SJSA1 (cell line): ENCODE data around the gene PTCH1. TPM values are rescaled to one million over a fixed set of nuclear protein-coding genes. Genes with fewer than 3 reads are reported as not detected.

Experiments
- DNase-seq, 2 experiments: peaks; one replicate each; pipeline ENCODE4 v3.0.0-alpha.2; 2015 to 2020; ENCODE audit warnings: low spot score in 2 of 2, low read depth in 1 of 2
- H3K27ac ChIP-seq: fragments of 250-450 bp; sonication (Bioruptor Pico); 2 replicates; pipeline ENCODE4 v1.5.1; 2020; ENCODE audit warnings: mild to moderate bottlenecking, moderate library complexity
- H3K27me3 ChIP-seq: fragments of 250-450 bp; sonication (Bioruptor Pico); replicated peaks from 2 replicates; pipeline ENCODE4 v1.5.1; 2020; ENCODE audit warnings: mild to moderate bottlenecking, moderate library complexity
- H3K36me3 ChIP-seq: fragments of 250-450 bp; sonication (Bioruptor Pico); 2 replicates; pipeline ENCODE4 v1.5.1; 2020; ENCODE audit warnings: mild to moderate bottlenecking
- H3K4me1 ChIP-seq: fragments of 250-450 bp; sonication (Bioruptor Pico); replicated peaks from 2 replicates; pipeline ENCODE4 v1.6.1; 2021; ENCODE audit warnings: mild to moderate bottlenecking
- H3K4me3 ChIP-seq: fragments of 250-450 bp; sonication (Bioruptor Pico); 2 replicates; pipeline ENCODE4 v1.5.1; 2020; ENCODE audit warnings: mild to moderate bottlenecking
- H3K9me3 ChIP-seq: fragments of 250-450 bp; sonication (Bioruptor Pico); replicated peaks from 2 replicates; pipeline ENCODE4 v1.5.1; 2020; ENCODE audit warnings: mild to moderate bottlenecking
- total RNA-seq: library from RNA; depleted of rRNA; stranded (reverse); fragments of >200 nt; shearing (Covaris generic); gene quantifications from 2 replicates; pipeline ENCODE4 v1.2.3, GENCODE V29; 2014

PTCH1 gene
- total RNA-seq, 1 experiment from 2014 or later = 56.4 TPM

- DNase-seq = peak; percentile 98 to 99
- Histone ChIP-seq H3K4me3 (peak overlapping the region; percentile 76), H3K27ac (peak overlapping the region; percentile 92), H3K4me1 (peaks cover 41% of the 10 kb centered on the region), H3K9me3 (no peaks in the 10 kb centered on the region), H3K27me3 (no peaks in the 10 kb centered on the region), H3K36me3 (peaks cover 67% of the 10 kb centered on the region)
Observed at GRCh38 chr9:95508968-95509850, 7.6 kb downstream of the PTCH1 start.

GRCh38 chr9:95508242-95508967, 8.4 kb downstream of the PTCH1 start:
- H3K4me1 ChIP-seq = peaks cover 37% of the 10 kb centered on the region
- no peaks in the 10 kb centered on the region for H3K9me3 ChIP-seq
- peak overlapping the region; percentile 70 for H3K4me3 ChIP-seq
- H3K27me3 ChIP-seq = no peaks in the 10 kb centered on the region
- no peak for DNase-seq
- H3K36me3 ChIP-seq = peaks cover 66% of the 10 kb centered on the region
- peak overlapping the region; percentile 90 for H3K27ac ChIP-seq

GRCh38 chr9:95507464-95508241, 9.1 kb downstream of the PTCH1 start:
- H3K27me3 ChIP-seq = no peaks in the 10 kb centered on the region
- peaks cover 66% of the 10 kb centered on the region for H3K36me3 ChIP-seq
- H3K9me3 ChIP-seq = no peaks in the 10 kb centered on the region
- H3K4me1 ChIP-seq = peaks cover 37% of the 10 kb centered on the region
- peak overlapping the region; percentile 70 for H3K4me3 ChIP-seq
- H3K27ac ChIP-seq = peak overlapping the region; percentile 90
- DNase-seq = peak; percentile 52 to 71

GRCh38 chr9:95506678-95507463, 9.9 kb downstream of the PTCH1 start:
- Histone ChIP-seq H3K36me3 (peaks cover 72% of the 10 kb centered on the region), H3K27me3 (no peaks in the 10 kb centered on the region), H3K27ac (peak overlapping the region; percentile 90), H3K4me1 (peaks cover 40% of the 10 kb centered on the region), H3K9me3 (no peaks in the 10 kb centered on the region), H3K4me3 (peak overlapping the region; percentile 70)
- DNase-seq = peak in 1 of 2 experiments; percentile 61

GRCh38 chr9:95506428-95506677, 10.4 kb downstream of the PTCH1 start:
- Histone ChIP-seq H3K27me3 (no peaks in the 10 kb centered on the region), H3K9me3 (no peaks in the 10 kb centered on the region), H3K27ac (peak overlapping the region; percentile 90), H3K36me3 (peaks cover 72% of the 10 kb centered on the region), H3K4me3 (peak overlapping the region; percentile 70), H3K4me1 (peaks cover 40% of the 10 kb centered on the region)
- peak; percentile 53 to 70 for DNase-seq

GRCh38 chr9:95505717-95506427, 10.9 kb downstream of the PTCH1 start:
- H3K27ac ChIP-seq = peak overlapping the region; percentile 90
- H3K27me3 ChIP-seq = no peaks in the 10 kb centered on the region
- H3K4me1 ChIP-seq = peaks cover 44% of the 10 kb centered on the region
- H3K9me3 ChIP-seq = no peaks in the 10 kb centered on the region
- H3K4me3 ChIP-seq = peak overlapping the region; percentile 70
- DNase-seq = peak; percentile 81 to 84
- H3K36me3 ChIP-seq = peaks cover 75% of the 10 kb centered on the region

- peaks cover 51% of the 10 kb centered on the region for H3K4me1 ChIP-seq
- H3K27me3 ChIP-seq = no peaks in the 10 kb centered on the region
- peak overlapping the region; percentile 30 for H3K27ac ChIP-seq
- no peaks in the 10 kb centered on the region for H3K9me3 ChIP-seq
- peaks cover 81% of the 10 kb centered on the region for H3K36me3 ChIP-seq
- peak overlapping the region; percentile 70 for H3K4me3 ChIP-seq
- DNase-seq = no peak
Observed at GRCh38 chr9:95505072-95505716, 11.6 kb downstream of the PTCH1 start.

GRCh38 chr9:95504053-95504963, 12.5 kb downstream of the PTCH1 start:
- Histone ChIP-seq H3K27ac (peak overlapping the region; percentile 30), H3K9me3 (no peaks in the 10 kb centered on the region), H3K4me1 (peaks cover 59% of the 10 kb centered on the region), H3K36me3 (peaks cover 88% of the 10 kb centered on the region), H3K27me3 (no peaks in the 10 kb centered on the region), H3K4me3 (peak overlapping the region; percentile 70)
- peak; percentile 64 to 71 for DNase-seq

GRCh38 chr9:95503369-95503768, 13.4 kb downstream of the PTCH1 start:
- peak overlapping the region; percentile 10; the same call in 1 of the 2 replicates for H3K4me3 ChIP-seq
- H3K36me3 ChIP-seq = peaks cover 91% of the 10 kb centered on the region
- peaks cover 69% of the 10 kb centered on the region for H3K4me1 ChIP-seq
- no peaks in the 10 kb centered on the region for H3K9me3 ChIP-seq
- DNase-seq = peak in 1 of 2 experiments; percentile 36
- H3K27ac ChIP-seq = peak overlapping the region; percentile 25; the same call in 1 of the 2 replicates
- H3K27me3 ChIP-seq = no peaks in the 10 kb centered on the region

GRCh38 chr9:95502248-95502647, 14.5 kb downstream of the PTCH1 start:
- Histone ChIP-seq H3K27ac (no peak overlapping the region), H3K27me3 (no peaks in the 10 kb centered on the region), H3K4me3 (no peak overlapping the region), H3K4me1 (peaks cover 78% of the 10 kb centered on the region), H3K36me3 (peaks cover 82% of the 10 kb centered on the region), H3K9me3 (no peaks in the 10 kb centered on the region)
- no peak for DNase-seq

- Histone ChIP-seq H3K27me3 (no peaks in the 10 kb centered on the region), H3K4me3 (no peak overlapping the region), H3K9me3 (no peaks in the 10 kb centered on the region), H3K27ac (peak overlapping the region; percentile 72), H3K4me1 (peaks cover 93% of the 10 kb centered on the region), H3K36me3 (peaks cover 83% of the 10 kb centered on the region)
- DNase-seq = peak; percentile 68 to 71
Observed at GRCh38 chr9:95499847-95500246, 16.9 kb downstream of the PTCH1 start.
